PC-3 (cell line): ENCODE data around the gene TTC16.

ENCODE experiments used
- EZH2phosphoT487 ChIP-seq: fragments of 300-600 bp; sonication (generic); IDR thresholded peaks from 2 replicates; pipeline ENCODE4 v1.6.1; 2018; ENCODE audit warnings: mild to moderate bottlenecking, antibody characterized with exemption, low read length, borderline replicate concordance
- TF ChIP-seq, protein P1 (sequence below): fragments of 300-600 bp; sonication (generic); conservative IDR thresholded peaks from 2 replicates; pipeline ENCODE4 v1.5.1; 2017; ENCODE audit warnings: antibody characterized with exemption, low read depth, mild to moderate bottlenecking, low read length

DNA sequence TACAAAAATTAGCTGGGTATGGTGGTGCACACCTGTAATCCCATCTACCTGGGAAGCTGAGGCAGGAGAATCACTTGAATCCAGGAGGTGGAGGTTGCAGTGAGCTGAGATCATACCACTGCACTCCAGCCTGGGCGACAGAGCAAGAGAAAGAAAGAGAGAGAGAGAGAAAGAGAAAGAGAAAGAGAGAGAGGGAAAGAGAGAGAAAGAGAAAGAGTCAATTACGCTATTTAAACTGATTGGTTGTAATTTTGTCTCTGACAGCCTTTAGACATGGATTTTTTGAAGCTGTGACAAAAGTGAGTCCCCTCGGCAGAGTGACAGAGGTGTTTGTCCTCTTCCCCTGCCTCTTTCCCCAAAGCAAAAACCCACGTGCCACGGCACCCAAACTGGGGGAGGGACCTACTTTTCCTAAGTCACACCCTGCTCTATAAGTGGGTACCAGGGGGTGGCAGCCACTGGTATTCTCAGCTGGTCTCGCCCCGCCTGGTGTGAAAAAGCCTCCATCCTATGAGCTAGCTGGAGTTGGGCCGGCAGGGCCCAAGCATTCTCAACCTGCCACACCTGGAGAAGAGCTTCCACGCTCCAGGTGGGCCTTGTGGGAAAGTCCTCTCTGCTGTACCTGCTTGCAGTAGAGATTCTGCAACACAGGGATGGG lies 12.5 kb upstream of the TTC16 start:
- TF ChIP-seq EZH2phosphoT487: no peak
- TF ChIP-seq, protein P1, sequence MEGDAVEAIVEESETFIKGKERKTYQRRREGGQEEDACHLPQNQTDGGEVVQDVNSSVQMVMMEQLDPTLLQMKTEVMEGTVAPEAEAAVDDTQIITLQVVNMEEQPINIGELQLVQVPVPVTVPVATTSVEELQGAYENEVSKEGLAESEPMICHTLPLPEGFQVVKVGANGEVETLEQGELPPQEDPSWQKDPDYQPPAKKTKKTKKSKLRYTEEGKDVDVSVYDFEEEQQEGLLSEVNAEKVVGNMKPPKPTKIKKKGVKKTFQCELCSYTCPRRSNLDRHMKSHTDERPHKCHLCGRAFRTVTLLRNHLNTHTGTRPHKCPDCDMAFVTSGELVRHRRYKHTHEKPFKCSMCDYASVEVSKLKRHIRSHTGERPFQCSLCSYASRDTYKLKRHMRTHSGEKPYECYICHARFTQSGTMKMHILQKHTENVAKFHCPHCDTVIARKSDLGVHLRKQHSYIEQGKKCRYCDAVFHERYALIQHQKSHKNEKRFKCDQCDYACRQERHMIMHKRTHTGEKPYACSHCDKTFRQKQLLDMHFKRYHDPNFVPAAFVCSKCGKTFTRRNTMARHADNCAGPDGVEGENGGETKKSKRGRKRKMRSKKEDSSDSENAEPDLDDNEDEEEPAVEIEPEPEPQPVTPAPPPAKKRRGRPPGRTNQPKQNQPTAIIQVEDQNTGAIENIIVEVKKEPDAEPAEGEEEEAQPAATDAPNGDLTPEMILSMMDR: no peak
